Effector CD8-positive, alpha-beta T cell (primary cell): ENCODE measurements around the gene SH3GLB2.
A peak's percentile ranks its signal among the peaks of the same experiment; 100 is the strongest.

Experiments used
- DNase-seq: peaks from one replicate; lab custom pipeline; 2025; lab: John Stamatoyannopoulos, UW
- total RNA-seq, 4 experiments: gene quantifications; one replicate each; lab custom pipeline; 2026; lab: John Stamatoyannopoulos, UW

Gene SH3GLB2
- 86.4 to 133 (median 119) reads per million in 4 experiments for total RNA-seq

GRCh38 chr9:129028192-129028966 is at the start of gene SH3GLB2:
Gene SH3GLB2 (minus strand): TSS chr9:129028331. CDS start chr9:129028154, 177 bp downstream.
- peak; percentile 88 for DNase-seq

DNA sequence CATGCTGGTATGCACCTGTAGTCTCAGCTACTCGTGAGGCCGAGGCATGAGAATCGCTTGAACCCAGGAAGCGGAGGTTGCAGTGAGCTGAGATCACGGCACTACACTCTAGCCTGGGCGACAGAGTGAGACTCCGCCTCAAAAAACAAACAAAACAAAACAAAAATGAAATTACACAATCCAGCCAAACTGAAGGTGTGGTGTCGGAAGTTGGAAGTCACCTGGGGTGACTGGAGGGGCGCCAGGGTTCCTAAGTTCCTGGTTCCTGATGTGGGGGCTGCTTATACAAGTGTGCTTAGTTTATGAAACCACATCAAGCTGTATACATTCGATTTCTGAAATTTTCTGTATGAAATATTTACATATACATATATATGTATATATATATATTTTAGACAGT is 49.1 kb upstream of the SH3GLB2 start:
- no peak for DNase-seq

DNA sequence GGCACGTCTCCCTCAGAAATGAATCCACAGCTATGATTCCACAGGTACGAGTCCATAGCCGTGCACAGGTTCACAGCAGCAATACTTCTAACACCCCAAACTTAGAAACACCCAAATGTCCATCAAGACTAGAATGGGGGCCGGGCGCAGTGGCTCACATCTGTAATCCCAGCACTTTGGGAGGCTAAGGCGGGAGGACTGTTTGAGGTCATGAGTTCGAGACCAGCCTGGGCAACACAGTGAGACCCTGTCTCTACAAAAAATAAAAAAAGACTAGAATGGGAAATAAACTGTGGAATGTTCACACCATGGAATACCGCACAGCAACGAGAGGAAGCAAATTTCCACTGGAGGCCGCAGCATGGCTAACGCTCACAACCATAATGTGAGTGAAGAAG is 48.5 kb upstream of the SH3GLB2 start:
- no peak for DNase-seq

GRCh38 chr9:129075996-129076639 is 48.0 kb upstream of the SH3GLB2 start:
- DNase-seq: no peak

- no peak for DNase-seq
These were observed 46.0 kb upstream of the SH3GLB2 start for GRCh38 chr9:129074106-129074505.

- DNase-seq: no peak
These were observed 45.3 kb upstream of the SH3GLB2 start for GRCh38 chr9:129073404-129073803.

- DNase-seq: no peak
These were observed 44.0 kb upstream of the SH3GLB2 start for GRCh38 chr9:129072171-129072570.

GRCh38 chr9:129071526-129072126 is 43.5 kb upstream of the SH3GLB2 start:
- no peak for DNase-seq

GRCh38 chr9:129070696-129071525 is 42.8 kb upstream of the SH3GLB2 start:
- DNase-seq: no peak

DNA sequence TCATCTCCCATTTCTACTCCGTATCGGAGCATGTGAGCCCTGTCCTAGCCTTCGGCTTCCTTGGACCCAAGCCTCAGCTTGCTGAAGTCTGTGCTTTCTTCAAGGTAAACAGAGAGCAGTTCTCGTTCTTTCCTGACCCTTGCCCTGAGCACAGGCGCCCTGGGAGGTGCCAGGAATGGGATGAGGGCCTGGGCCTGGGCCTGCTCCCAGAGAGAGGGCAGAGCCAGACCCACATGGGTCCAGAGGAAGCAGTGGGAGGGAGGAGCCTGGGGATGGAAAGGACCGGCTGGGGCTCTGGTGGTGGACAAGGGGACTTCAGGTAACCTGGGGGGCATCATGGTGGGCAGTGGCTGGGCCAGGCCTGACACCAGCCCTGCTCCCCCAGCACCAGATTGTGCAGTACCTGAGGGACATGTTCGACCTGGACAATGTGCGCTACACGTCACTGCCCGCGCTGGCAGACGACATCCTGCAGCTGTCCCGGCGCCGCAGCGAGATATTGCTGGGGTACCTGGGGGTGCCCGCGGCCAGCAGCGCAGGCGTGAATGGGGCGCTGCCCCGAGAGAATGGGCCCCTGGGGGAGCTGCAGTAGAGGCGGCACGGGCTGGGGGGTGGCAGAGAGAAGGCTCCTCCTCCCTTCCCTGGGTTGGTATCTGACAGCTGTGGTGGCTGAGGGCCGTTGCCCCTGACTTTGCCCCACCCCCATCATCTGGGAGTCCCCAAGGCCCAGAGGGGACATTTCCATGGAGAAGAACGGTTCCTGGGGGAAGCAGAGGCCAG is 41.9 kb upstream of the SH3GLB2 start:
- no peak for DNase-seq

- DNase-seq: peak; percentile 18
These were observed 41.1 kb upstream of the SH3GLB2 start for GRCh38 chr9:129068990-129069861.

DNA sequence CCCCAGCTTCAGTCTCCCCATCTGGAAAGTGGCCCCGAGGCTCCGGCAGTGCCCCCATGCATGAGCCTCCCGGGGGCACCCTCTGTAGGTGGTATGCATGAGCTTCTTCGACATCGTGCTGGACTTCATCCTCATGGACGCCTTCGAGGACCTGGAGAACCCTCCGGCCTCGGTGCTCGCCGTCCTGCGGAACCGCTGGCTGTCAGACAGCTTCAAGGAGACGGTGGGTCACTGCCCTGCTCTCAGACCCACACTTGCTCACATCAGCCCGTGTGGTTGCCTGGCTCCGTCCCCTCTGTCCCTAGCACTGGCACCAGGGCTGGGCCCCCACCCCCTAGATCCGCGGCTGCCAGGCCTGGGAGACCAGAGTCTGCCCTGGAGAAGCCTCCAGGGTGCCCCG is 40.0 kb upstream of the SH3GLB2 start:
- no peak for DNase-seq

GRCh38 chr9:129064499-129064908 is 36.4 kb upstream of the SH3GLB2 start:
- DNase-seq: no peak

DNA sequence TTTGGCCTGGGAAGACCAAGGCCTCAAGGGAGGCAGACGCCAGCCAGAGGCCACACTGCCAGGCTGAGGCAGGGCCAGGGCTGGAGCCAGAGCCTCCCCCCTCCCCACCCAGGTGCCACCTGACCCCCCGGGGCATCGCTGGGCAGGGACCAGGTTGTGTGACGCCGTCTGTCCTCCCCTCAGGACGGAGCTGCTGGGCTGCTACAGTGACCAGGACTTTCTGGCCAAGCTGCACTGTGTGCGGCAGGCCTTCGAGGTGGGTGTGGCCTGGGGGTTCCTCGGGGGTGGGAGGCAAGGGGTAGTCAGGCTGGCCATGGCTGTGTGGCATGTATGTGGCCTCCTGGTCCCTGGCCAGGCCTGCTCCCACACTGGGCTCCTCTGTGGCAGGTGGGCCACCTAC is 34.9 kb upstream of the SH3GLB2 start:
- DNase-seq: no peak

DNA sequence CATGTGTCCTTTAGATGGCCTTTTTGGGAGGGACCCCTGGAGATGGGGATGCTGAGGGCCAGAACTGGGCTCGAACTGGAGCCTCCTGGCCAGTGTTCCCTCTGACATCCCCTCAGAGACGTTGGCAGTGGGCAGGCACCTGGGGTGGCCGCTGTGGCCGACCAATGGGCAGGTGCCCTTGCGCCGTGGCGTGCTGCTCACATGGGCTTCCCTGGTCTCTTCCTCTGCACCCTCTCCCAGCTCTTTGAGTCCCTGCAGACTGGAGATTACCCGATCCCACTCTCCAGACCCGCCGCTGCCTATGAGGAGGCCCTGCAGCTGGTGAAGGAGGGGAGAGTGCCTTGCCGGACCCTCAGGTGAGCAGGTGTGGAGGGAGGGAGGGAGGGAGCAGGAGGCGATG is 32.9 kb upstream of the SH3GLB2 start:
- DNase-seq: no peak

GRCh38 chr9:129059796-129060785 is 32.0 kb upstream of the SH3GLB2 start:
- no peak for DNase-seq

DNA sequence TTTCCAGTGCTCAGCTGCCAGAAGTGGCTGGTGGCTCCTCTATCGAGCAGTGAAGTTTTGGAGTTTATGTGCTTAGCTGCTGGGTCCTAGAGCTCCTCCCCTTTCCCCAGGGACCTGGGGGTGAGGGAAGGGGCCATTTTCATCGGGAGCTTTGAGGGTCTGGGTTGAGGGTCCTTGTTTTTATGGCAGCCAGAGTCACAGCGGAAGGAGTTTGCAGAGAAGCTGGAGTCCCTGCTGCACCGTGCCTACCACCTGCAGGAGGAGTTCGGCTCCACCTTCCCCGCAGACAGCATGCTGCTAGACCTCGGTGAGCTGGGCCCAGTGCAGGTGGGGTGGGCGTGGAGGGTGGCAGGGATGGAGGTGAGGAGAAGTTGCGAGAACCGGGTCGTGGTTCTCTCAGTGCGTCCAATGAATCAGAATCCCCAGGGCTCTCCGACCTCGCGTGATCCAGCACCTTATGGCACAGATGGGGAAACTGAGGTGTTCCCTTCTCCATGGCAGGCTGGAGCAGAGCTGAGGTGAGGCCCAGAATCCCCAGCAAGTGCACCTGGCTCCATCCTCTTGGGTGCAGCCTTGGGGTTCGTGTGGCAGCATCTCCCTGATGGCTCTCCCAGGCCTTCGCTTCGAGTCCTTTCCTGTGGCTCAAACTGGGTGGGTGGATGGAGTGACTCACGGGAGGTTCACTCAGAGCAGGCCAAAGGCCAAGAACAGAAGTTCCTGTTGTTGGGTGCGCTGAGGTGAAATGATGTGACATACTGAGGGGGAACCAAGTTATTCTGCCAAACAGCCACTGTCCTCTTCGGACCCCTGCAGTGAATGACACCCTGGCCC is 31.0 kb upstream of the SH3GLB2 start:
- no peak for DNase-seq
